GM19463 (cell line): ENCODE measurements around the gene NQO2.
"Not testable (repeated sequence)": the region's sequence is repeated elsewhere in the genome, so short reads cannot be mapped to it uniquely, and the experiment has no call there.

Experiments
- ATAC-seq: cut with Tn5 transposase; IDR thresholded peaks from one replicate; pipeline ENCODE4 v1.9.1; 2021; ENCODE audit warnings: mild to moderate bottlenecking, moderate library complexity; ENCODE audit not compliant: unreplicated experiment

The NQO2 gene

GRCh38 chr6:3036861-3037637, 37.4 kb downstream of the NQO2 start:
- no peak for ATAC-seq

GRCh38 chr6:3037638-3038365, 38.1 kb downstream of the NQO2 start:
- ATAC-seq = no peak

DNA sequence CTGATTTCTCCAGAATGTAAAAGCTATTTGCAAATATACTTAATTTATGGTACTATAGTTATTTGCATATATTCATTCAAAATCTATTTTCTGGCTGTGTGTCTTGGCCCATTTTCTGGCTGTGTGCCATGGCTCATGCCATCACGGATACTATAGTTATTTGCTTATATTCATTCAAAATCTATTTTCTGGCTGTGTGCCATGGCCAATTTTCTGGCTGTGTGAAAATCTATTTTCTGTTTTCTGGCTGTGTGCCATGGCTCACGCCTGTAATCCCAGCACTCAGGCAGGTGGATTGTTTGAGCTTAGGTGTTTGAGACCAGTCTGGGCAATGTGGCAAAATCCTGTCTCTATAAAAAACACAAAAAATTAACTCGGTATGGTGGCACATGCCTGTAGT, 39.7 kb downstream of the NQO2 start:
- ATAC-seq = no peak

DNA sequence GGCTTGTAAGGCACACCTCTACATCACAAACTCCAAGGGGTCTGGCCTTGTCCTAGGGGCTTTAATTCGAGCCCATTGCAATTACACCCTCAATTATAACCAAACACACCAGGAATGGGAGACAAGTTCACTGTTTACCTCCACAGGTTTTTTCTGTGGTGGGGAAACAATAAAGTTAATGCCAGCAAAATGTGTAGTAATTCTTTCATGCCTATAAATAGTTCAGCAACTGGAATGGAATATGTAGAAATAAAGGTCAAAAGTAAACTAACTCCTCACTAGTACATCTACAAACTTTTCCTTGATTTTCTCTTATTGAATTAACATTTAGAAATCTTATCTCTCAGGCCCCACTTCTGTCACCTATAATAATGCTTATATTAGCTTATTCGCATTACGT, 41.5 kb downstream of the NQO2 start:
- ATAC-seq = no peak

DNA sequence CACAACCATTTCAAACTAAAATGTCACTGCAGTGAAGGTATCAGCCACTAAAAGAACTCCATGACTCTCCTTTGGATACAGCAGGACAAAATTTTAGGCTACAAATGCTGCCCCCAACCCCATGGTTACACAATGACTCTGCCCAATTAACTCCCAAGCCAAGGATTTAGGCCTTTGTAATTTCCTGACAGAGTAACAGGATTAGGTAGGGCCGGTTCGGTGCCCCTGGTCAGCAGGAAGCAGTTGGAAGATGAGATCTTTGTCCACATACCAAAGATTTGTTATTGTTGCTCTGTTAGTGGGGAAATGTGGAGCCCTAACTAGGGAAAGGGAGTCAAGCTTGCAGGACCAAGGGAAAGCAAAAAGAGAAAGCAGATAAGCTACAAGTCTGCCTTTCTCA, 41.9 kb downstream of the NQO2 start:
- ATAC-seq = no peak

DNA sequence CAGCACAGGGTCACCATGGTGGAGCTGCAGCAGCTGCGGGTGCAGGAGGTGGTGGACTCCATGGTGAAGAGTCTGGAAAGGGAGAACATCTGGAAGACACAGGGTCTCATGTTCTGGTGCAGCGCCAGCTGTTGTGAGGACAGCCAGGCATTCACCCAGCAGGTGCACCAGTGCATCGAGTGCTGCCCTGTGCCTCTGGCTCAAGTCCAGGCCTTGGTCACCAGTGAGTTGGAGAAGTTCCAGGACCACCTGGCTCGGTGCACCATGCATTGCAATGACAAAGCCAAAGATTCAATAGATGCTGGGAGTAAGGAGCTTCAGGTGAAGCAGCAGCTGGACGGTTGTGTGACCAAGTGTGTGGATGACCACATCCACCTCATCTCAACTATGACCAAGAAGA, 45.7 kb downstream of the NQO2 start:
- ATAC-seq = no peak

- ATAC-seq = no peak
Observed at GRCh38 chr6:3045777-3046176, 46.1 kb downstream of the NQO2 start.

DNA sequence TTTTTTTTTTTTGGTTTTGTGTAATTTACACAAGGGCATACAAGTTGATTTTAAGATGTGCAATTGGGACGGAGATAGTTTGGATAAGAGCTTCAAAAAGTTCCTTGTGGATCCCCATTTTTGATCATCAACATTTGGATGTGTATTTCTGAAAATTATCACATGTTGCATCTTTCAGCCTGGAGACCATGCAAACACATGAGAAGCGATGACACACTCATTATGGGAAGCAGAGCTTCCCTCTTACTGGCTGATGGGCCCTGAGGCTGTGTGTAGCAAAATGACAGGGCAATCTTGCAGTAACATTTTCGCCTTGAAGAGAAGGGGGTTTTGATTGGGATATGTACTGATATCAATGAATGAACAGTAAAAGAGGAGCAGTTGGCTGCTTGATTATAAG, 46.6 kb downstream of the NQO2 start:
- ATAC-seq = no peak

GRCh38 chr6:3048009-3048408, 48.3 kb downstream of the NQO2 start:
- not testable (repeated sequence) for ATAC-seq

DNA sequence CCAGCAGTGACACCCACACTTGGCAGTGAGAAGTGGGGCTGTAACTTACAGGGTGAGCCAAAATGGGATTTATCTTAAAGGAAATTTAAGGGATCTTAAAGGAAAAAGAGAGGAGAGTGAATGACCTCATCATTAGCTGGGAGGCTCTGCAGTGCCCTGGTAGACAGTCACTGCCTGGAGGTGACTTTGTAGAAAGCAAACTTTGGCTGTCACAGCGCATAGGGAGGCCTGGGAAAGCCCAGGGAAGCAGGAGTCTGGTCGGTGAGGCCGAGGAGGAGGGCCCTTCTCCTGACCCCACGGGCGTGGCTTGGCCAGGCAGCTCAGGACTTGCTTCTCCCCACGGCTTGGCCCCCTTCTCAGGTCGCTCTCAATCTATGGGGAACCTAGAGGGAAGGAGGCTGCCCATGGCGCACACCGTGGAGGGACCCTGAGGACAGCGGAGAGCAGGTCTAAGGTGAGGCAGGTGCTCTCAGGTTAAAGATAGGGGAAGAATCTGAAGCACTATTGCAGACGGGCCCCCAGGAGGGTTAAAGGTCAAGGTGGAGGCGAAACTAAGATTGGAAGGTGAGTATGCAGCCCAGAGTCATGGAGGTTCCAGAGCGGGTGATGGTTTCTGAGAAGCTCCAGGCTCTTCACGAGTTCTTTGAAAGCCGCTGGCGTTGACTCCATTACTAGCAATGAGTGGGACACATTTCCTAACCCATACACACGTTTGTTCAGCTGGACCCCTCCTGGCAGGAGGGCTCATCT, 53.0 kb downstream of the NQO2 start:
- no peak for ATAC-seq

GRCh38 chr6:3053231-3053508, 53.5 kb downstream of the NQO2 start:
- no peak for ATAC-seq

DNA sequence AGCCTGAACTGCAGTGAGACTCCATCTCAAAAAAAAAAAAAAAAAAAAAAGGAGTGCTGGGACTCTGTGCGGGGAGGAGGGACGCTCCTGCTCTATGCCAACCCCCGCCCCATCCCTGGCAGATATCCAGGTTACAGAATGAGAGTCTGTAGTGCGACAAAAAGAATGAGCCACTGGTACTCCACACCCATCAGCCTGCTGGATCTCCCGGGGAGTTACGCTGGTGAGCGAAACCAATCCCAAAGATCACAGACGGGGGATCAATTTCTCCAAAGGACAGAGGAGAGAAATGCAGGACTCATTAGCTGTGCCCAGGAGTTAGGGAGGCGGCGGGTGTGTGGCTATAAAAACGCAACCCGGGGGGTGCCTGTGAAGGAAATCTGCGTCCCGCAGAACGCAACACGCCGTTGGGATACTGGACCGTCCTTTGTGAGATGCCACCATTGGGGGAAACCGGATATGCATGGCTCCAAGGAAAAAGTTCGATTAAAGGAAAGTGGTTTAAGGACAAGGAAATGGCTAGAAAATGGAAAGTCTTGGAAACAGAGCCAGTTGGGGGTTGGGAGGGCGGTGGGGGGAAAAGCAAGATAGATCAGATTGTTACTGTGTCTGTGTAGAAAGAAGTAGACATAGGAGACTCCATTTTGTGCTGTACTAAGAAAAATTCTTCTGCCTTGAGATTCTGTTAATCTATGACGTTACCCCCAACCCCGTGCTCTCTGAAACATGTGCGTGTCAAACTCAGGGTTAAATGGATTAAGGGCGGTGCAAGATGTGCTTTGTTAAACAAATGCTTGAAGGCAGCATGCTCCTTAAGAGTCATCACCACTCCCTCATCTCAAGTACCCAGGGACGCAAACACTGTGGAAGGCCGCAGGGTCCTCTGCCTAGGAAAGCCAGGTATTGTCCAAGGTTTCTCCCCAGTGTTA, 54.8 kb downstream of the NQO2 start:
- not testable (repeated sequence) for ATAC-seq

- ATAC-seq = not testable (repeated sequence)
Observed at GRCh38 chr6:3055158-3055499, 55.4 kb downstream of the NQO2 start.

DNA sequence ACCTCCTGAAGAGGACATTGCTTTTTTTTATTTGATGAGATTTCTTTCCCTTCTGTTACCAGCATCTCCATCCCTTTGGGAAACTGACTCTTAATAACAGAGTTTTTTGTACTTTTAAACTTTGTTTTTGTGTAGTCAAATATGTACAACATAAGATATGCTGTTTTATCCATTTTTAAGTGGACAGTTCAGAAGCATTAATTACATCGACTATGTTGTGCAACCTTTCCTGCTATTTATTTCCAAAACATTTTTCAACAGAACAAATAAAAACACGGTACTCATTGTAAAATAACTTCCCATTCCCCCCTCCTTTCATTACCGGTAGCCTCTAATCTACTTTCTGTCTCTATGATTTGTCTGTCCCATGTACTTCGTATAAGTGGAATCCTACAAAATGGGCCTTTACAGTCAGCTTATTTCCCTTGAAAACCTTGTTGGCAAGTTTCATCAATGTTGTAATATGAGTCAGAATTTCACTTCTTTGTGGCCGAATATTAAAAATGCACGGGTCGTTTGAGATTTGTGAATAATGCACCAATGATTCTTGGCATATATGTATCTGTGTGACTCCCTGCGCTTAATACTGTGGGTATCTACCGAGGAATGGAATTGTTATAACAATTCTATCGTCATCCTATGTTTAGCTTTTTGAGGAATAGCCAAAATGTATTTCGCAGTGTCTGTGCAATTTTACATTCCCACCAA, 57.5 kb downstream of the NQO2 start:
- ATAC-seq = no peak

DNA sequence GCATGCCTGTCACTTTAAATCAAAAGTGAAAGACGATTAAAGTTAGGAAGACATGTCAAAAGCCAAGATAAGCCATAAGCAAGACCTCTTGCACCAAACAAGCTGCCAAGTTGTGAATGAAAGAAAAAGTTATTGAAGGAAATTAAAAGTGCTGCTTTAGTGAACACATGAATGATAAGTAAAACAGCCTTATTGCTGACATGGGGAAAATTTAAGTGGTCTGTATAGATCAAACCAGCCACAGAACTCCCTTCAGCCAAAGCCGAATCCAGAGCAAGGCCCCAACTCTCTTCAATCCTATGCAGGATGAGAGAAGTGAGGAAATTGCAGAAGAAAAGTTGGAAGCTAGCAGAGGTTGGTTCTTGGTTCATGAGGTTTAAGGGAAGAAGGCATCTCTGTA, 59.3 kb downstream of the NQO2 start:
- no peak for ATAC-seq

DNA sequence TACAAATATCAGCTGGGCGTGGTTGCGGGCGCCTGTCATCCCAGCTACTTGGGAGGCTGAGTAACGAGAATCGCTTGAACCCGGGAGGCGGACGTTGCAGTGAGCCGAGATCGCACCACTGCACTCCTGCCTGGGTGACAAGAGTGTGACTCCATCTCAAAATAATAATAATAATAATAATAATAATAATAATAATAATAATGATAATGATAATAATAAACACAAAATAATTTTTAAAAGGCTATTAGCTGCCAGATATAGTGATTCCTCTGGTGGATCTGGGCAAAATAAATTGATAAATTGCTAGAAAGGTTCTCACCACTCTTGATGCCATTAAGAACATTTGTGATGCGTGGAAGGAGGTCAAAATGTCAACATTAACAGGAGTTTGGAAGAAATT, 60.4 kb downstream of the NQO2 start:
- not testable (repeated sequence) for ATAC-seq

GRCh38 chr6:3061501-3061941, 61.8 kb downstream of the NQO2 start:
- ATAC-seq = no peak

GRCh38 chr6:3063340-3063732, 63.6 kb downstream of the NQO2 start:
- ATAC-seq = not testable (repeated sequence)

GRCh38 chr6:3063733-3064700, 64.3 kb downstream of the NQO2 start:
- peak; percentile 68 for ATAC-seq
